ENCODE data around the gene ARHGEF28.
A peak's percentile ranks its signal among the peaks of the same experiment; 100 is the strongest.

ARHGEF28 gene

DNA sequence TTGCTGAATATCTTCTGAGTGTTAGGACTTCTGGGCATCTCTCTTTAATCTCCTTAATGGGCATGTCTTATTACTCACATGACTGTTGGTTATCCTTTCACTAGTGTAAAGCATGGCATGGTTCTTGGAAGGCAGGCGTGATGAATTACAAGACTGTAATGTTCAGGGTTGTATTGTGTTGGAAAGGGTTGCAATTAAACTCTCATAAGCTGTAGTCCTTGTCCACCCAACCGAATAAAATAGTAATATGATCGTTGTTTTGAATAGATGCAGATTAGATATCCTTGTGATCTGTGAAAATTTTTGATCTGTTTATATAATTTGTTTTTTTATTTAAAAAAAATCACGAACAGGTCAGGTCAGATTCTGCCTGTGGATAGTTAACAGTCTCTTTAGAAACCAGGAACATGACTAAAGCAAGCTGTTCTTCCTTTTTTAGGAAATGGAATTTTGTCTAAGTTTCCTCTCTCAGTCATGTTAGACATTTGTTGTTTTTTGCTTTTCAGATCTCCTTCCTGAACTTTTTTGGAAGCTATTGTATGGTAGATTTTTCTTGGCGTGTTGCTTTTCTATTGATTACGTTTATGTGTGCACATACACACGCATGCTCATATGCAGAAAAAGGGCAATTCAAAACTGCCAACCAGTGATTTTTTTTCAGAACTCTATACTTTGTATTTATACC lies 121.8 kb downstream of the ARHGEF28 start:
- TF ChIP-seq, protein P1, sequence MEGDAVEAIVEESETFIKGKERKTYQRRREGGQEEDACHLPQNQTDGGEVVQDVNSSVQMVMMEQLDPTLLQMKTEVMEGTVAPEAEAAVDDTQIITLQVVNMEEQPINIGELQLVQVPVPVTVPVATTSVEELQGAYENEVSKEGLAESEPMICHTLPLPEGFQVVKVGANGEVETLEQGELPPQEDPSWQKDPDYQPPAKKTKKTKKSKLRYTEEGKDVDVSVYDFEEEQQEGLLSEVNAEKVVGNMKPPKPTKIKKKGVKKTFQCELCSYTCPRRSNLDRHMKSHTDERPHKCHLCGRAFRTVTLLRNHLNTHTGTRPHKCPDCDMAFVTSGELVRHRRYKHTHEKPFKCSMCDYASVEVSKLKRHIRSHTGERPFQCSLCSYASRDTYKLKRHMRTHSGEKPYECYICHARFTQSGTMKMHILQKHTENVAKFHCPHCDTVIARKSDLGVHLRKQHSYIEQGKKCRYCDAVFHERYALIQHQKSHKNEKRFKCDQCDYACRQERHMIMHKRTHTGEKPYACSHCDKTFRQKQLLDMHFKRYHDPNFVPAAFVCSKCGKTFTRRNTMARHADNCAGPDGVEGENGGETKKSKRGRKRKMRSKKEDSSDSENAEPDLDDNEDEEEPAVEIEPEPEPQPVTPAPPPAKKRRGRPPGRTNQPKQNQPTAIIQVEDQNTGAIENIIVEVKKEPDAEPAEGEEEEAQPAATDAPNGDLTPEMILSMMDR (IDR thresholded peaks at IDR 0.05; ENCODE audit: insufficient read depth, missing control alignments) = no peak
- FAIRE-seq (peak; percentile 74), DNase-seq (ENCODE audit: insufficient read length, low spot score) (peak; percentile 27)

DNA sequence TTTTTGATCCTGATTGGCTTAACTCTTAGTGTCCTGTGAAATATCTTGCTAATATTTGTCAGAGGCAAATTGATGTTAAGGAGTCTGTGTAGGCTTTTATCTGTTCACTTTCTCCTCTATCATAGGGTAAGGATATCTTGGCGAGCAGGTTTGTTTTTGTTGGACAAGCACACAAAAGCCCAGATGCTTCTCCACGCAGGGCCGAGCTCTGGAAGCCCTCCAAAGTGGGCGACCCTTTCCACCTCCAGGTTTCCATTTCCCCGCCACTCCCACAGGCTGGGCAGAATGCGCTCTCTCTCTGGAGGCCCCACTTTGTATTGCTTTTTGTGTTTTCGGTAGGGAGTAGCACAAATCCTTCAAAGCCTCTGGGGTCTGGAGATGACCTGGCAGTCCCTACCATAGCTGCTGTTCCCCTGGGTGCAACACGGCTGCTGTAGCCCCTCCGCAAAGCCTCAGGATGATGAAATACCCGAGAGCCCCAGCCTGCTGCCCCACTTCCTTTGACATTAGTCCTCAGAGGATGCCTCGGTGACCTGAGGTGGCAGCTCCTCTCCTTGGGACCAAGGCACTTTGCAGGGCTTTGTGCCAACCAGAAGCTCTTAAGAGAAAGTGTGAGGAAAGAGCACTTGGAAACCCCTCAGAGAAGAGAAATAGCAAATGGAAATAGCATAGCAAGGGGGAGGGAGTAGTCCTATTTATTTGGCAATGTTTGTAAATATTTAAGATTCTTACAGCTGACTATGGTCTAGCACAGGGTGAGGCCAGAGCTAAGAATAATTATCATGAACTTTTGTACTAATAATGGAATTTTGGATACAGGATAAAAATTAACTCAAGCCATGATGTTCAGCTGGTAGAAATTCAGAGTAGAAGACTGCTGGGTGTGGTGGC lies 122.8 kb downstream of the ARHGEF28 start:
- TF ChIP-seq, protein P1 (IDR thresholded peaks at IDR 0.05; ENCODE audit: insufficient read depth, missing control alignments) = no peak
- DNase-seq (ENCODE audit: insufficient read length, low spot score) (no peak), FAIRE-seq (no peak)

DNA sequence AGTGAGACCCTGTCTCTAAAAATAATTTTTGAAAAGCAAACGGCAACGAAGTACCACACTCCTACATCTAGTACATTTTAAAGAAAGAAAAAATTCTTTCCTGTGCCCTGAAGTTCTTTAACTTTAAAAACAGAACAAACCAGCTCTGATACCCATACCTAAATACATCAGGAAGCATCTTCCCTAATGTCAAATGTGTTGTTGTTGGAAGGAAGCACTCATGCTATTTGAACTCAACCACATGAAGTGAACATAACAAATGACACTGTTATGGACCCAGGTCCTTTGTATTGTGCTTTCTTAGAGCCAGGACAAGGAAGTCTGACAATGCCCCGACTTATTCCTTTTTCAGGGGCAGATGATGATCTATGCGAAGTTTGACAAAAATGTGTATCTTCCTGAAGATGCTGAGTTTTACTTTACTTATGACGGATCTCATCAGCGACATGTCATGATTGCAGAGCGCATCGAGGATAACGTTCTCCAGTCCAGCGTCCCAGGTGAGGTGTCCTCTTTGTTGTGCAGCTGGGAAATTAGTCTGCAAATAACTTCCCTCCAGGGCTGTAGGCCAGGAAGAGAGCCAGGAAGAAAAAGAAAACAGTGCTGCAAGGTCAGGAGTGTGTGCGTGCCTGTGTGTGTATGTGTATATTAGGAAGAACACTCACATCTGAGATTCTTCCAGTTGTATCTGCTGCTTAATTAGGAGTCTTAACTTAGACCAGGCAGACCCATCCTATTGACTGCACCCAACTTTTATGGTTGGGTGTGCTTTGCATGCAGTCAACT lies 123.7 kb downstream of the ARHGEF28 start:
- FAIRE-seq (no peak), DNase-seq (ENCODE audit: insufficient read length, low spot score) (no peak)
- TF ChIP-seq, protein P1 (IDR thresholded peaks at IDR 0.05; ENCODE audit: insufficient read depth, missing control alignments) = no peak

DNA sequence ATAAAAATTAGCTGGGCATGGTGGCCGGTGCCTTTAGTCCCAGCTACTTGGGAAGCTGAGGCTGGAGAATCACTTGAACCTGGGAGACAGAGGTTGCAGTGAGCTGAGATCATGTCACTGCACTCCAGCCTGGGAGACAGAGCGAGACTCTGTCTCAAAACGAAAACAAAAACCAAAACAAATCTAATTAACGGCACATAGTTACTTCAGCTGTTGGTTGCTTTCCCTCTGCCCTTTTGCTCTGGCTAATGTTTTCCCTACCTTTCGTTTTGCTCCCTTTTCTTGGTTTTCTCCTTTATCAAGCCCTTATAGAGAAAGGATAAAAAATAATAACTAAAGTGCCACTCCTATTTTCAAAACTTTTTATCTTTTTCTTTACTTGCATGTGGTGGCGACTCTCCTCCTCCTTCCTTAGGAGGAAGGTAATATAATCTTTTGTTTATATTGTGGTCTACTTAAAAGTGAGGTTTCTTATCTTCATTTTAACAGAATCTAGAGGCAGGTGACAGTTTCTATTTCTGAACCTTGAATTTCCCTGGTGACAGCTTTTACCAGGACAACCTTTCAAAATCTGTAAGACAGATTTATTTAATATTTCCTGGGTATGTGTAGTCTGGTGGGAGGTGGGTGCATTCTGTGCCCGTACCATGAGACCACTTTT lies 125.4 kb downstream of the ARHGEF28 start:
- TF ChIP-seq, protein P1 (IDR thresholded peaks at IDR 0.05; ENCODE audit: insufficient read depth, missing control alignments) = no peak
- DNase-seq (ENCODE audit: insufficient read length, low spot score) (no peak), FAIRE-seq (no peak)

DNA sequence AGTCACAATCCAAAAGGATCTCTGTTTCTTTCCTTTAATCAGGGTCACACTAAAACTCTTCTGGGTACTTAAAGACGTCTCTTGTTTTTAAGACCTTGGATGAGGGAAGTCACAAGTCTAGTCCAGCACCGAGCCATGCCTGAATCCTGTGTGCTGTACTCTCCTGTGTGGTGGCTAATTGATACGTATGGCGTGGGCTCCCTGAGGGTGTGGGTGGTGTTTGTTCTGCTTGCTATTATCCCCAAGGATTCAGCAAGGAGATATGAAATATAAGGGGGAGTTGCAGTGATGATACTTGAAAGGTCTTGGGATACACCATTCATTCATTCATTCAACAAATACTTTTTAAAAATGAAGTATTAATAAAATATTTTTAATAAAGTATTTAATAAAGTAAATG lies 128.3 kb downstream of the ARHGEF28 start:
- TF ChIP-seq, protein P1 (IDR thresholded peaks at IDR 0.05; ENCODE audit: insufficient read depth, missing control alignments) = no peak
- DNase-seq (ENCODE audit: insufficient read length, low spot score) (no peak), FAIRE-seq (no peak)

DNA sequence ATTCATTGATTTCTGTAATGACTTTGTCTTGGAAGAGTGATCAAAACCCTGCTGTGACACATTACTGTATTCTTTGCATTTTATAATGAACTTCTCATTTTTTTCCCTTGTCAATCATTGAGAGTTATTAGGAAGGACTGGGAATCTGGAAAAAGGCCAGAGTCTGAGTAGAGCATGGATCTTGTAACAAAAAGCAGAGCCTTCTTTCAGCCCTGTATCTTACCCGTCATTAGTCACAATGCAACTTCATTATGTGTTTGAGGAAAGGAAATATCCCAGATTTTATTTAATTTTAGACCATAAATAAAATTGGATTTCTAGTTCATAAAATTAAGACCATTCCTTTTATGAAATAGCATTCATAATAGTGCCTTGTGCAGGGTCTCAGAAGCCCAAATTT lies 131.4 kb downstream of the ARHGEF28 start:
- FAIRE-seq (no peak), DNase-seq (ENCODE audit: insufficient read length, low spot score) (no peak)
- TF ChIP-seq, protein P1 (IDR thresholded peaks at IDR 0.05; ENCODE audit: insufficient read depth, missing control alignments) = no peak

All from D721Med (cell line).